ENCODE data around the gene SPEG.

SPEG gene

DNA sequence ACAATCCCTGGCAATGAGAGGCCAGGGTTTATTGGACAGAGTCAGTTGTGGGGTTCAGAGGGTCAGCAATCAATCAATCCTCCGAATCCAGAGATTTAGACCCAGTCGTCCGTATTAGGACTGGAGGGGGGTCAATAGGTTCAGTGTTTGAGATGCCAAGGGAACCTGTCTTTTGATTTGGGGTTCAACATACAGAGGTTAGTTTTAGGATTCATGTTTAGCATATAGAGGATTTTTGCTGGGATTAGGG is 64.3 kb downstream of the SPEG start:
- no peak for TF ChIP-seq GATA3 (IDR thresholded peaks at IDR 0.05; ENCODE audit: low read depth, low read length)
- no peak for TF ChIP-seq GATA2 (IDR thresholded peaks at IDR 0.05; ENCODE audit: low read depth, low read length)

DNA sequence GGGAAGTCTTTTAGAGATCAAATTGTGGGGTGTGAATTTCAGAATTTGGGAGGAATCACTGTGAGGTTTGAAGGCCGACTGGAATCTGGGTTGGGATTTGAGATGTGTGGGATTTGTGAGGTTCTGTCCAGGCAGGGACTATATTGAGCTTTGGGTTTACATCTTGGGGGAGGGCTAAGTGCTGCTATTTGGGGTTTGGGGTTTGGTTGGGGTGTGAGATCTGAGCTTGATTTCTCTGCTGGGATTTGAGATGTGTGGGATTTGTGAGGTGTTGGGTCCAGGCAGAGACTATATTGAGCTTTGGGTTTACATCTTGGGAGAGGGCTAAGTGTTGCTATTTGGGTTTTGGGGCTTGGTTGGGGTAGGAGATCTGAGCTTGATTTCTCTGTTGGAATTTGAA is 64.9 kb downstream of the SPEG start:
- TF ChIP-seq GATA3 (IDR thresholded peaks at IDR 0.05; ENCODE audit: low read depth, low read length) (no peak), GATA2 (IDR thresholded peaks at IDR 0.05; ENCODE audit: low read depth, low read length) (no peak)

DNA sequence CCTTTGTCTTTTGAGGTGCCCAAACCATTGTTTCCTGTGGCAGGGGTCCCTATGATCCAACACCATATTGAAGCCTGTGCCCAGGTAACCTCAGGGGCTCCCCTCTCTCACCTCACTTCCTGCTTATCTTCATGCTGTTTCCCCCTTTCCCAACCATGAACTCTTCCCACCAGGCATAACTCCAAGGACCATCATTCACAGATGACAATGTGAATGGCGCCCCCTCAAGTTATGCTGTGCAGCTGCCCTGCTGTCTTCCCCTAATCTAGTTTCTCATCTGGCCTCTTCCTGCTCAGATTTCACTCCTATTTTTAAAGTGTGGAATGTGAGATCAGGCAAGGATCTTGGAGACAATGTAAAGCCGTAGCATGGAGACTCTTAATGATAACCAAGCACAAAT is 65.5 kb downstream of the SPEG start:
- TF ChIP-seq GATA2 (IDR thresholded peaks at IDR 0.05; ENCODE audit: low read depth, low read length) = peak; percentile 54; the same call in 1 of the 2 replicates
- no peak for TF ChIP-seq GATA3 (IDR thresholded peaks at IDR 0.05; ENCODE audit: low read depth, low read length)

DNA sequence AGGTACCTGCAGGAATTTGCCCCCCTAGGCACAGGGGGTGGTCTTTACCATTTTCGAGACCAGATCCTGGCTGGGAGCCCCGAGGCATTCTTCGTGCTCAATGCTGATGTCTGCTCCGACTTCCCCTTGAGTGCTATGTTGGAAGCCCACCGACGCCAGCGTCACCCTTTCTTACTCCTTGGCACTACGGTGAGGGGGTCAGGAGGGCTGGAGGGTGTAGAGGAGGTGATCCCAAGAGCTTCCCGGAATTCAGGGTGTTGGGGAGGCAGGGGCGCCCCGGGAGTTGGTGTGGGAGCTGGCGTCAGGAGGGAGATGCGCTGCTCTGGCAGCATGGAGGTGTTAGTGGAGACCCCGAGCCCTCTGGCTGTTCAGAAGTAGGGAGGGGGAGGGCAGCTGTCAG is 67.2 kb downstream of the SPEG start:
- TF ChIP-seq GATA2 (IDR thresholded peaks at IDR 0.05; ENCODE audit: low read depth, low read length) (no peak), GATA3 (IDR thresholded peaks at IDR 0.05; ENCODE audit: low read depth, low read length) (no peak)

DNA sequence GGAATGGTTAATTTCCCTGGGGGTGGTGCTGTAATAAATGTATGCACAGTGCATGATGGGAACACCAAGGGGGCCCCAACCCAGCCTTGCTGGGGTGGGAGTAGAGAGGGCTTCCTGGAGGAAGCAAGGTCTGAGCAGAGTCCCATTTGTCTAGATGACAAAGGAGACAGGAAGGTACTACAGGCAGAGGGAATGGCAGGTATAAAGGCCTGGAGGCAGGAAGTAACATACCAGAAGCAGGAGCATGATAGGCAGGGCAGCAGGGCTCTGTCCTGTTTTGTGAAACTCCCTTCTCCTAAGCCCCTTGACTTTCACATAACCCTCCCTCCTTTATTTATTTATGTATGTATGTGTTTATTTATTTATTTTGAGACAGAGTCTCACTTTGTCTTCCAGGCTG is 68.0 kb downstream of the SPEG start:
- TF ChIP-seq GATA2 (IDR thresholded peaks at IDR 0.05; ENCODE audit: low read depth, low read length) (no peak), GATA3 (IDR thresholded peaks at IDR 0.05; ENCODE audit: low read depth, low read length) (no peak)

DNA sequence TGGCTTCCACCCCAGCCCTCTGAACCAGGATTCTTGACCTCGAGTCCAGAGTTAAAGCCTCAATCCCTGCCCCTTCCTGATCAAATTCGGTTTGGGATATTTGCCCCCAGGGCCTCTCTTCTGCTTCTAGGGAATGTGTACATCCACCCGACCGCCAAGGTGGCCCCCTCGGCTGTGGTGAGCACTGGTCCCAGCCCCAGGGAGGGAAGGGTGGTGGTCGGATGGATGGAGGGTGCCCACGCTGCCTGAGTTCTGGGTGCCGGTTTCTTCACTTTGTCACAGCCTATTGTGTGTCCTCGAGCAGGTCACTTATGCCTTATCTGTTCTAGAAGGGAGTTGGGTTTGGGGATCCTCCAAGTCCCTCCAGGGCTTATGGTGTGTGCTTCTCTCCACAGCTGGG is 70.9 kb downstream of the SPEG start:
- TF ChIP-seq GATA2 (IDR thresholded peaks at IDR 0.05; ENCODE audit: low read depth, low read length) (no peak), GATA3 (IDR thresholded peaks at IDR 0.05; ENCODE audit: low read depth, low read length) (no peak)

DNA sequence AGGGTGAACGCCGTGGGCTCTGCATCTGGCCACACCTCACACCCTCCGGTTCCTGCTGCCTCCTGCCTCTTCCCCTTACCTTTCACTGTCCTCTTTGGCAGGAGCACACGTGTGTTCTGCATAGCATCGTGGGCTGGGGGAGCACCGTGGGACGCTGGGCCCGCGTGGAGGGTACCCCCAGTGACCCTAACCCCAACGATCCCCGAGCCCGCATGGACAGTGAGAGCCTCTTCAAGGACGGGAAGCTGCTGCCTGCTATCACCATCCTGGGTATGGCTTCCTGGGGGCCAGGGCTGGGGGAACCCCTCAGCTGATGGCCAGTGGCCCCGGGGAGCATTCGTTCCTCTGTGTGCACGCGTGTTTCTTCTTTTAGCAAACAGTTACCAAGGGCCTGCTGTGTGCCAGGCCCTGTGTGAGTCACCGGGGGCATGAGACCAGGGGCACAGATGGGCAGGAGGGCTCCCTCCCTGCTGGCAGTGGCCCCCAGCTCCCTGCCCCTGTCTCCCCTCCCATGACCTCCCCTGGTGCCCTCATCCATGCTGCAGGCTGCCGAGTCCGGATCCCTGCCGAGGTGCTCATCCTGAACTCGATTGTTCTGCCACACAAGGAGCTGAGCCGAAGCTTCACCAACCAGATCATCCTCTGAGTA is 71.6 kb downstream of the SPEG start:
- TF ChIP-seq GATA2 (IDR thresholded peaks at IDR 0.05; ENCODE audit: low read depth, low read length) = no peak

DNA sequence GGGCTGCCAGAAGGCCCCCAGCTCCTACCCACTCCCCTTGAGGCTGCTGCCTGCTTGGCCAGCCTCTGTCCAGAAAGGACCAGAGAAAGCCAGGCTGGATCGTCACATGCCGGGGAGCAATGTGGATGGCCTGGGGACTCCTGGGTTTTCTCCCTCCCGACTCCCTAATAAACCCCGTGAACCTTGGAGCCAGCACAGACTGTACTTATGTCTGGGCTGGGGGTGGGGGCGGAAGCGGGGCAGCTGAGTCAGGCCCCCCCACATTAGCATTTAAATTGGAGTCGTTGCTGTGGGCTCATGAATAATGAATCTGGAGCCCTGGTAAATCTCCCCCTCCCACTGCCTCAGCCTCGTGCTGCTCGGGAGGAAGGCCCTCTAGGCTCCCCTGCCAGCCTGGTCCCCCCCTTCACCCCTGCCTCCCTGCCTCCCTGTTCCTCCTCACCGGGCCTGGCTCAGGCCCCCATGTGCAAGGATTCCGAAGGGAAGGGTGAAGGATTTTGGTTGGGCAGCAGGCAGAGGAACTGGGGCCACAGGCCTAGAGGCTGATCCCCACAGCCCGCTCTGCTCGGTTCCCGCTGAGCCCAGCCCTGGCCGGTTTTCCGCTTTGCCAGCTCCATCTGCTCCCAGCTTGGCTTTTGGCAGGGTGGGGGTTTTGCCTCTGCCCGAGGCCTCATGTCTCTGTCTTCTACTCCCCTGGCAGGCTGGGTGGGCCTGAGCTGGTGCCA is 72.3 kb downstream of the SPEG start:
- no peak for TF ChIP-seq GATA3 (IDR thresholded peaks at IDR 0.05; ENCODE audit: low read depth, low read length)
- TF ChIP-seq GATA2 (IDR thresholded peaks at IDR 0.05; ENCODE audit: low read depth, low read length) = no peak

DNA sequence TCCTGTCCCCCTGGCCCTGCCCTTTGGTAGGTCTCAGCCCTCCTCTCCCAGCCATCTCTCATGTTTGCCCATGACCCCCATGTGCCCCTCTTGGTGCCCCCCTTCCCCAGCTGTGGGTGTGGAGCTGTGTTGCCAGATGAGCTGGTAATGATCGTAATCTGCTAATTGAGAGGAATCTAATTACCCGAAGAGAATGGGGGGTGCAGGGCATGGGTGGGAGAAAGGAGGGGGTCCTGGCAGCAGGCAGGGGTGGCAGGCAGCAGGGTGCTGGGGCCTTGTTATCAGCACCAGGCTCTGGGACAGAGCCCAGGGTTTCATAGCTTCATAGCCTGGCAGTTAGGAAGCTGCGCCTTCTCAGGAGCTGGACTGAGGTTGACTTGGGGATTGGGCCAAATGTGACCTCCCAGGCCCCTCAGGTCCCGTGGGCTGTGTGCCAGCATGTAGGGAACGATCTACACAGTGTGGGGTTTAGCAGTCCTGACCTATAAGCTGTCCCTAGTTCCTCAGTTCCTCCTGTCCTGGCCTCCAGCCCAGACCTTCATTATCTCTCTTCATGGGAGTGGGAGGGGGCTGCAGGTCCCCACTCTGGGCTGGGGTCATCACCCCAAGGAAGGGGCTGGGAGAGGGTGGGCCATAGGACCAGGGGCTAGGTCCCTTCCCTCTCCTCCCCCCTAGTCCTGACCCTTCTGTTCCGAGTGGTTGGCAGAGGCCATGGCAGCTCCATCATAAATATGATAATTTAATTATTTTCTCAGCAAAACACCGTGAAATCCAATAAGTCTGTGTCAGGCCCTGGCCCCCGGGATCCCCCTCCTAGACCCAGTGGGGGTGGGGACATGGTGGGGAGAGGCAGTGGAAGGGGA is 73.2 kb downstream of the SPEG start:
- TF ChIP-seq GATA3 (IDR thresholded peaks at IDR 0.05; ENCODE audit: low read depth, low read length) (no peak; the same call in 1 of the 2 replicates), GATA2 (IDR thresholded peaks at IDR 0.05; ENCODE audit: low read depth, low read length) (peak; percentile 98)

DNA sequence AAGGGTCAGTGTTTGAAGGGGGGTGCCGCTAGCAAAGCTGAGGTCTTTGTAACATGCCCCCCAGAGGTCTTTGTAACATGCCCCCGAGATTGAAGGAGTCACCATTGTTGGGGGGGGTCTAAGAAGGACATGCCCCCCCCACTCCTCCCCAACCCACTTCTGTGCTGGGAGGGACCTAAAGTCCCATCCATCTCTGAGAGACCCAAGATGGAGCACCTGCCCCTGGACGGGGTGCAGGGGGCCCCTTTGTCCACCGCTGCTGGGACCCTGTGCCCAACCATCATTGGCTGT is 73.7 kb downstream of the SPEG start:
- TF ChIP-seq GATA3 (IDR thresholded peaks at IDR 0.05; ENCODE audit: low read depth, low read length) (no peak), GATA2 (IDR thresholded peaks at IDR 0.05; ENCODE audit: low read depth, low read length) (no peak)

DNA sequence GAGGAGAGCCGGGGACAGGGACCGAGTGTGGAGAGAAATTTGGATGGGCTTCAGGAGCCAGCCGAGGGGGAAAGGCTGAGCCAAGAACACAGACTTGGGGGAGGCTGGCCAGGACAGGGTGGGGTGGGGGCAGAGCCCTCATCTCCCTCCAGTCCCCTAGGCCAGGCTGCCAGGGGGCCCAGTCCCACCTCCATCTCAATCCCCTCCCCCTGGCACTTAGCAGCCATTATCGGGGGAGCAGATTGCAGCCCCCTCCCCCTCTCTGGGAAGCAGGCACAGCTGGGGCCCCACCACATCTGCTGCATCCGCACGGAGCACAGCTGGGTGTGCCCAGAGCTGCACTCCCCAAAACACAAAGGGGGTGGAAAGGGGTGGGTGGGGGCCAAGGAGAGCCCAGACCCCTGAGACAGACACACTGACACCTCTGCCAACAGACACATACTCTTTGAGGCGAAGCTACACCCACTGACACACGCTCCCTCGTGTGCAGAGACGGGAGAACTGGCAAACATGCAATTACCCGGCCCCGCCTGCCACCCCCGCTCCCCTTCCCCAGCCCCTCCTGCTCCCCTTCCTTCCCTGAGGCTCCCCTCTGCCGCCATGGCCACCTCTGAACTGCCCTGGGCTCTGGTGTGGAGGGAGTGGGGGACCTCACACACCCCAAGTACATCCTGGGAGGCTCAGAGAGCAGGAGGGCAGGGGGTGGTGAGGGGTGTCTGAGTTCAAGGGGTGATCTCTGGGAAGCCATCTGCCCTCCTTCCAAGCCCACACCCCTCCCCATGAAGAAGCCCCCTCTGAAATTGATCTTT is 74.5 kb downstream of the SPEG start:
- TF ChIP-seq GATA2 (IDR thresholded peaks at IDR 0.05; ENCODE audit: low read depth, low read length) (peak; percentile 50), GATA3 (IDR thresholded peaks at IDR 0.05; ENCODE audit: low read depth, low read length) (no peak)

DNA sequence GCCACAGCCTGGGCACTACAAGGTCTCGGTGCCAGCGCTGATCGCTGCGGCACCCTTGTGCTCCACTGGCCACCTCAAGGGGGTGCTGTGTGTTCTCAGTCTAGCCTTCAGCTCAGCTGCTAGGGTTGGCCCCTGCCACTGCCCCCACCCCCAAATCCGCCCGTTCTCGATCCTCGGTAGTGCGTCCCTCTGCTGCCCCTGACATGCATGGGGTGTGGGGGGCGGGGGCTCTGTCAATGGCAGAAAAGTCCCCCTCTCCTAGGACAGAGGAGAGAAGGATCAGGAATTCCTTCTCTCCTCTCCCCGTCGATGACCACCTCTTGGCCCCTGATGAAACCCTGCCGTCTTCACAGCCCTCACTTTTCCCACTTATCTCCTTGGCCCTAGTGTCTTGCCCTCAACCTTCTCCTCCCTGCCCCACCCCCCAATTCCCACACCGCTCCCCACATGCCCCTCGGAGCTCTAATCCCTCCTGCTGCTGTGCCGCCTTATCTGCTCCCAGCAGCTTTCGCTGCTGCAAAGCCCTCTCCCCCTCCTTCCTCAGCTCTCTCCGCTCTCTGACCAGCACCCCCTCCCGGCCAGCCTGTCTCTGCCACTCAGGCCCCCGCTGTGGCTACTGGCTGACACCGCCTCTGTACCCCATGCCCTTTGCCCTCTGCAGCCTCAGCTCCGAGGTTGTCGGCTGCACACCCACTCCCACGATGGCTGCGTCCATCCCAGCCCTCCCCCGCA is 75.3 kb downstream of the SPEG start:
- TF ChIP-seq GATA2 (IDR thresholded peaks at IDR 0.05; ENCODE audit: low read depth, low read length) (peak; percentile 65), GATA3 (IDR thresholded peaks at IDR 0.05; ENCODE audit: low read depth, low read length) (no peak)

DNA sequence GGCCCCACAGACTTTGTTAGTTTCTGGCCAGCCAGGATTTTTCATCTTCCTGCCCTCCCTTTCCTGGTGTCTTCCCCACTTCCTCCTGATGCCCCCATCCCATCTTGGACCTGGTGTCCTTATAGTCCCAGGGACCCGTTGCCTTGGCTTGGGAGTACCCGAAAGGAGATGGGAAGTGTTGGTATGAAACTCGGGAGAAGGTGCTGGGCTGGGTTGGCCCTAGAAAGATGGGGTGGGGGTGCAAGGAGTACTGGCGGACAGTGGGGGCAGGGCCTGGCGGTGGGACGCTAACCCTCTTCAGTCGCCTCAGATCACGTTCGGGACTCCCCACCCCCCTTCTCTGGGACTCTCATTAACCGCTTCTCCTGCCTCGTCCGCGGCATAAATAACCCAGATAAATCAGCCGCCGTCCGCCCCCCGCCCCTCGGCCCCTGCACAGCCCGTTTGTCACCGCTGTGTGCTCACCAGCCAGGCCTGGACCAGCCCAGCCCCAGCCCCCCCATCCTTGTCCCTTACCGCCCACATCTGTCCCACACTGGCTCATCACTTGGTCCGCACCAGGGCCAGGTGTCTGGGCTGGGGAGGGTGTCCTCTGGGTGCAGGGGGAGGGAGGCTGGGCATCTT is 76.0 kb downstream of the SPEG start:
- TF ChIP-seq GATA3 (IDR thresholded peaks at IDR 0.05; ENCODE audit: low read depth, low read length) (no peak), GATA2 (IDR thresholded peaks at IDR 0.05; ENCODE audit: low read depth, low read length) (no peak)
